Endothelial cell of umbilical vein (primary cell): Measurements from ENCODE around the gene GK2. TPM values are rescaled to one million over a fixed set of nuclear protein-coding genes. Genes with fewer than 3 reads are reported as not detected.

Experiments
- BruUV-seq: library from RNA; stranded (reverse); fragments of 400-500 nt; replicated peaks from 2 replicates; lab custom pipeline; 2021; lab: Mats Ljungman, UMichigan
- CTCF ChIA-PET: fragments of 300-600, 350-600 bp; sonication (Branson Sonifier 250); formaldehyde crosslinking; loops from one replicate; lab custom pipeline; 2021; ENCODE audit warnings: antibody characterized with exemption, inconsistent platforms; lab: Charles Lee
- POLR2A ChIA-PET: fragments of 300-600, 350-600 bp; sonication (Branson Sonifier 250); formaldehyde crosslinking; loops from one replicate; lab custom pipeline; 2021; ENCODE audit warnings: antibody characterized with exemption, inconsistent platforms; lab: Charles Lee
- DNase-seq: peaks from one replicate; pipeline ENCODE4 v3.0.0-alpha.2; 2011; ENCODE audit warnings: low read depth, low spot score
- FAIRE-seq: peaks from 2 replicates; lab custom pipeline; 2011; peaks lifted over from hg19 to GRCh38; lab: Jason Lieb, UNC
- H2AFZ ChIP-seq: 2 replicates; pipeline ENCODE4 v1.6.0; 2012; ENCODE audit warnings: low read depth, low read length, control low read depth, inconsistent platforms
- H3K27ac ChIP-seq: 2 replicates; pipeline ENCODE4 v1.5.1; 2011; ENCODE audit warnings: low read depth, mild to moderate bottlenecking, control low read depth, low read length, moderate library complexity; ENCODE audit not compliant: insufficient read depth
- H3K27me3 ChIP-seq, 2 experiments: 2 replicates each; pipeline versions ENCODE4 v1.6.0 to v1.6.1; 2011; ENCODE audit warnings: low read length in 2 of 2, mixed read lengths in 1 of 2; ENCODE audit not compliant: control insufficient read depth in 2 of 2, insufficient read depth in 2 of 2
- H3K36me3 ChIP-seq, 2 experiments: 2 replicates in 1 of 2; 3 replicates in 1 of 2; pipeline ENCODE4 v1.5.1; 2011; ENCODE audit warnings: low read length in 2 of 2, mild to moderate bottlenecking in 1 of 2, moderate library complexity in 1 of 2; ENCODE audit not compliant: control insufficient read depth in 2 of 2, insufficient read depth in 2 of 2; ENCODE audit errors: extremely low read depth in 1 of 2
- H3K4me1 ChIP-seq: 3 replicates; pipeline ENCODE4 v1.5.1; 2011; ENCODE audit warnings: mild to moderate bottlenecking, low read length; ENCODE audit not compliant: control insufficient read depth, insufficient read depth; ENCODE audit errors: extremely low read depth
- H3K4me2 ChIP-seq: 2 replicates; pipeline ENCODE4 v1.6.1; 2011; ENCODE audit warnings: low read length, control low read depth, mixed read lengths; ENCODE audit not compliant: insufficient read depth
- H3K4me3 ChIP-seq, 3 experiments: fragments of 200-600 bp in 1 of 3; sonication (generic), shearing (Covaris generic) in 1 of 3; replicated peaks in 1 of 3; 2 replicates each; pipeline ENCODE4 v1.5.1; 2011 to 2016; ENCODE audit warnings: control low read depth in 3 of 3, low read length in 3 of 3, mild to moderate bottlenecking in 2 of 3, inconsistent platforms in 1 of 3, low read depth in 1 of 3, moderate library complexity in 1 of 3; ENCODE audit not compliant: insufficient read depth in 1 of 3
- H3K79me2 ChIP-seq: 2 replicates; pipeline ENCODE4 v1.6.0; 2012; ENCODE audit warnings: low read length, inconsistent platforms; ENCODE audit not compliant: control insufficient read depth, insufficient read depth
- H3K9ac ChIP-seq: replicated peaks from 2 replicates; pipeline ENCODE3; 2011; ENCODE audit warnings: low read length, control low read depth; ENCODE audit not compliant: insufficient read depth; ENCODE audit errors: extremely low read depth
- H3K9me1 ChIP-seq: replicated peaks from 3 replicates; pipeline ENCODE4 v1.6.0; 2011; ENCODE audit warnings: mild to moderate bottlenecking, low read length; ENCODE audit not compliant: control insufficient read depth, insufficient read depth; ENCODE audit errors: extremely low read depth
- H3K9me3 ChIP-seq: replicated peaks from 2 replicates; pipeline ENCODE4 v1.5.1; 2012; ENCODE audit warnings: low read length, inconsistent platforms; ENCODE audit not compliant: control insufficient read depth, insufficient read depth
- H4K20me1 ChIP-seq: replicated peaks from 2 replicates; pipeline ENCODE3; 2011; ENCODE audit warnings: mild to moderate bottlenecking, low read length; ENCODE audit not compliant: control insufficient read depth, insufficient read depth; ENCODE audit errors: extremely low read depth
- EZH2 ChIP-seq: IDR thresholded peaks from 2 replicates; pipeline ENCODE4 v1.6.1; 2012; ENCODE audit warnings: borderline replicate concordance, low read depth, mild to moderate bottlenecking, moderate library complexity, low read length, inconsistent platforms; ENCODE audit not compliant: severe bottlenecking
- FOS ChIP-seq: IDR thresholded peaks from 2 replicates; pipeline ENCODE4 v1.6.1; 2011; ENCODE audit warnings: mild to moderate bottlenecking, low read length, moderate library complexity, borderline replicate concordance; ENCODE audit not compliant: insufficient read depth
- GATA2 ChIP-seq: IDR thresholded peaks from 2 replicates; pipeline ENCODE4 v1.7.0; 2011; ENCODE audit warnings: low read depth, mild to moderate bottlenecking, moderate library complexity, mixed read lengths, low read length; ENCODE audit not compliant: insufficient read length, insufficient read depth
- JUN ChIP-seq: IDR thresholded peaks from 2 replicates; pipeline ENCODE4 v1.6.1; 2011; ENCODE audit warnings: borderline replicate concordance, low read depth; ENCODE audit not compliant: insufficient read length, insufficient read depth
- MYC ChIP-seq: IDR thresholded peaks from one replicate; pipeline ENCODE4 v1.6.1; 2011; ENCODE audit warnings: mild to moderate bottlenecking, low read depth, low read length
- POLR2A ChIP-seq: IDR thresholded peaks from 2 replicates; pipeline ENCODE4 v1.6.1; 2012; ENCODE audit warnings: low read depth, mild to moderate bottlenecking, control low read depth, low read length
- POLR2AphosphoS5 ChIP-seq: IDR thresholded peaks from 2 replicates; pipeline ENCODE4 v1.6.1; 2012; ENCODE audit warnings: low read depth, mild to moderate bottlenecking, control low read depth, low read length, moderate library complexity; ENCODE audit not compliant: insufficient read depth
- dilution Hi-C: fragments of 300-500 bp; cut with MboI; formaldehyde crosslinking; loops from one replicate; pipeline ENCODE4 v1.15.0; 2019; ENCODE audit warnings: low sequenced_read_pairs; ENCODE audit not compliant: extremely low pct_ligation_motif_present
- intact Hi-C: fragments of 100-400 bp; cut with micrococcal nuclease; formaldehyde crosslinking; loops from one replicate; pipeline ENCODE4 v1.10.0; 2022
- polyA plus RNA-seq, 4 experiments: library from polyadenylated mRNA; depleted of rRNA in 3 of 4; stranded (reverse) in 3 of 4; unstranded in 1 of 4; fragments of >200 nt; gene quantifications; 2 replicates each; pipeline versions ENCODE4 v1.2.1 to v1.2.3, GENCODE V29; 2011 to 2012; ENCODE audit warnings: missing spikeins in 1 of 4
- total RNA-seq: library from RNA; stranded (reverse); gene quantifications from 2 replicates; pipeline ENCODE4 v1.2.3, GENCODE V29; 2021
- TF ChIP-seq, protein P1 (sequence below), 2 donors: IDR thresholded peaks; 1 replicate in 1 of 2; 2 replicates in 1 of 2; pipeline ENCODE4 v1.5.1; 2011; ENCODE audit warnings: low read length in 2 of 2, mild to moderate bottlenecking in 2 of 2, moderate library complexity in 2 of 2, control low read depth in 1 of 2, inconsistent platforms in 1 of 2, low read depth in 1 of 2; ENCODE audit not compliant: insufficient read depth in 1 of 2; ENCODE audit errors: extremely low read depth in 1 of 2
- TF ChIP-seq, protein P2 (sequence below): IDR thresholded peaks from 2 replicates; pipeline ENCODE4 v1.6.1; 2011; ENCODE audit not compliant: insufficient read depth, insufficient read length

Gene GK2
- total and polyA plus RNA-seq, 2 donors (not counting 3 experiments of a cell fraction or from before 2014, with no cell fraction given), result not detected

- ChIA-PET CTCF (no interaction called here), POLR2A (no interaction called here)
- Histone ChIP-seq H3K27me3 (no peaks in the 10 kb centered on the region), H3K36me3 (no peaks in the 10 kb centered on the region), H3K4me1 (no peaks in the 10 kb centered on the region), H3K4me2 (no peak overlapping the region), H3K27ac (no peak overlapping the region), H2AFZ (no peak overlapping the region), H3K4me3 (no peak overlapping the region), H3K9me3 (no peaks in the 10 kb centered on the region), H3K79me2 (no peaks in the 10 kb centered on the region), H3K9me1 (no peaks in the 10 kb centered on the region), H3K9ac (no peak overlapping the region), H4K20me1 (no peaks in the 10 kb centered on the region)
- BruUV-seq, result no TSS peak
- TF ChIP-seq FOS, result no peak
- TF ChIP-seq EZH2, result no peak
- no peak for TF ChIP-seq GATA2
- TF ChIP-seq MYC, result no peak
- TF ChIP-seq, protein P1, sequence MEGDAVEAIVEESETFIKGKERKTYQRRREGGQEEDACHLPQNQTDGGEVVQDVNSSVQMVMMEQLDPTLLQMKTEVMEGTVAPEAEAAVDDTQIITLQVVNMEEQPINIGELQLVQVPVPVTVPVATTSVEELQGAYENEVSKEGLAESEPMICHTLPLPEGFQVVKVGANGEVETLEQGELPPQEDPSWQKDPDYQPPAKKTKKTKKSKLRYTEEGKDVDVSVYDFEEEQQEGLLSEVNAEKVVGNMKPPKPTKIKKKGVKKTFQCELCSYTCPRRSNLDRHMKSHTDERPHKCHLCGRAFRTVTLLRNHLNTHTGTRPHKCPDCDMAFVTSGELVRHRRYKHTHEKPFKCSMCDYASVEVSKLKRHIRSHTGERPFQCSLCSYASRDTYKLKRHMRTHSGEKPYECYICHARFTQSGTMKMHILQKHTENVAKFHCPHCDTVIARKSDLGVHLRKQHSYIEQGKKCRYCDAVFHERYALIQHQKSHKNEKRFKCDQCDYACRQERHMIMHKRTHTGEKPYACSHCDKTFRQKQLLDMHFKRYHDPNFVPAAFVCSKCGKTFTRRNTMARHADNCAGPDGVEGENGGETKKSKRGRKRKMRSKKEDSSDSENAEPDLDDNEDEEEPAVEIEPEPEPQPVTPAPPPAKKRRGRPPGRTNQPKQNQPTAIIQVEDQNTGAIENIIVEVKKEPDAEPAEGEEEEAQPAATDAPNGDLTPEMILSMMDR (IDR thresholded peaks at IDR 0.05; ENCODE audit: extremely low read depth in 1 of 2, insufficient read depth in 1 of 2, low read depth in 1 of 2, low read length in 2 of 2), result no peak
- no peak for TF ChIP-seq POLR2AphosphoS5
- TF ChIP-seq JUN, result no peak
- TF ChIP-seq, protein P2, sequence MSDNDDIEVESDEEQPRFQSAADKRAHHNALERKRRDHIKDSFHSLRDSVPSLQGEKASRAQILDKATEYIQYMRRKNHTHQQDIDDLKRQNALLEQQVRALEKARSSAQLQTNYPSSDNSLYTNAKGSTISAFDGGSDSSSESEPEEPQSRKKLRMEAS, result no peak
- TF ChIP-seq POLR2A, result no peak
- intact Hi-C loops (no loop called here), dilution Hi-C loops (no loop called here)
- no peak for FAIRE-seq
- no peak for DNase-seq
These were observed 5.2 kb upstream of the GK2 start for GRCh38 chr4:79413032-79413885.
